Mucosa of descending colon (tissue), 3 donors: ENCODE results near the gene GPR39. TPM values are rescaled to one million over a fixed set of nuclear protein-coding genes. Genes with fewer than 3 reads are reported as not detected.

ENCODE experiments used
- ATAC-seq: fragments of 200-7000 bp; cut with Tn5 transposase; one replicate; pipeline ENCODE4 v1.9.1; 2020; ENCODE audit warnings: mild to moderate bottlenecking, moderate library complexity
- DNase-seq, 3 donors: peaks; one replicate each; pipeline ENCODE4 v3.0.0-alpha.2; 2020
- H3K36me3 ChIP-seq: fragments of 200-600 bp; one replicate; pipeline ENCODE4 v1.8.0; 2021; ENCODE audit warnings: low read depth, mild to moderate bottlenecking
- H3K4me1 ChIP-seq: fragments of 200-600 bp; one replicate; pipeline ENCODE4 v1.8.0; 2021; ENCODE audit warnings: low read depth, mild to moderate bottlenecking
- H3K4me3 ChIP-seq: fragments of 200-600 bp; one replicate; pipeline ENCODE4 v1.8.0; 2021; ENCODE audit warnings: mild to moderate bottlenecking
- H3K9me3 ChIP-seq: fragments of 200-600 bp; one replicate; pipeline ENCODE4 v1.8.0; 2021; ENCODE audit warnings: mild to moderate bottlenecking
- intact Hi-C, 2 donors: fragments of 100-400 bp; cut with DNase I in 1 of 2; cut with micrococcal nuclease in 1 of 2; formaldehyde crosslinking; loops; one replicate each; pipeline versions ENCODE4 v1.11.0 to v1.11.1; 2022; cut with DNase I, micrococcal nuclease
- total RNA-seq, 3 donors: library from RNA; stranded (reverse); fragmentation: NEBNext Ultra II Directional in 2 of 3; extraction: Animal tissue kit (Norgen Biotek cat#: 25700) in 2 of 3; gene quantifications; one replicate each; pipeline versions ENCODE4 v1.2.1 to v1.2.4, GENCODE V29; 2021 to 2023
- TF ChIP-seq, protein P1 (sequence below): fragments of 200-600 bp; IDR thresholded peaks from one replicate; pipeline ENCODE4 v1.8.0; 2022; ENCODE audit warnings: antibody characterized with exemption, mild to moderate bottlenecking
- donor health status: DM: no; HTN: no; CAD: no; lungs with moderate emphysema.
- donor health status: DM: no; HTN: no; CAD: no.
- donor health status: DM: no; HTN: yes; CAD: no.

The GPR39 gene
- total RNA-seq, 3 donors from 2014 or later: 11.6 to 33.7 (median 20.6) TPM

DNA sequence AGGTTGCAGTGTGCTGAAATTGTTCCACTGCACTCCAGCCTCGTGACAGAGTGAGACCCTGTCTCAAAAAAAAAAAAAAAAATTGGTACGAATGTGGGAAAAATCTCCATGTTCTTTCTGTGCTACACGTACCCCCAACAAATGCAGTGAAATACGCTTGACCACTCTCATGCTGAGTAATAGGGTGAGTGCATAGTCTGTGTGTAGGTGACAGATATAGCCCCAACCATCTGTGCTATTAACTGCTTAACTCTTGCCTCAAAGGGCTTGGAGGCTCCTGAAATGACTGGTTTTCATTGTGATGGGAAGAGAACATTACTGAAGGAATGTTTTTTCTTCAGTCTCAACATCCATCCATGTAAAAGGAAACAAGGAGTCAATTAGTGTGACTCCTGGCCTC is 237.7 kb downstream of the GPR39 start:
- TF ChIP-seq, protein P1, sequence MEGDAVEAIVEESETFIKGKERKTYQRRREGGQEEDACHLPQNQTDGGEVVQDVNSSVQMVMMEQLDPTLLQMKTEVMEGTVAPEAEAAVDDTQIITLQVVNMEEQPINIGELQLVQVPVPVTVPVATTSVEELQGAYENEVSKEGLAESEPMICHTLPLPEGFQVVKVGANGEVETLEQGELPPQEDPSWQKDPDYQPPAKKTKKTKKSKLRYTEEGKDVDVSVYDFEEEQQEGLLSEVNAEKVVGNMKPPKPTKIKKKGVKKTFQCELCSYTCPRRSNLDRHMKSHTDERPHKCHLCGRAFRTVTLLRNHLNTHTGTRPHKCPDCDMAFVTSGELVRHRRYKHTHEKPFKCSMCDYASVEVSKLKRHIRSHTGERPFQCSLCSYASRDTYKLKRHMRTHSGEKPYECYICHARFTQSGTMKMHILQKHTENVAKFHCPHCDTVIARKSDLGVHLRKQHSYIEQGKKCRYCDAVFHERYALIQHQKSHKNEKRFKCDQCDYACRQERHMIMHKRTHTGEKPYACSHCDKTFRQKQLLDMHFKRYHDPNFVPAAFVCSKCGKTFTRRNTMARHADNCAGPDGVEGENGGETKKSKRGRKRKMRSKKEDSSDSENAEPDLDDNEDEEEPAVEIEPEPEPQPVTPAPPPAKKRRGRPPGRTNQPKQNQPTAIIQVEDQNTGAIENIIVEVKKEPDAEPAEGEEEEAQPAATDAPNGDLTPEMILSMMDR: no peak
- ATAC-seq: no peak
- Histone ChIP-seq H3K4me1 (no peaks in the 10 kb centered on the region), H3K9me3 (no peaks in the 10 kb centered on the region), H3K4me3 (no peak overlapping the region), H3K36me3 (no peaks in the 10 kb centered on the region)
- DNase-seq: no peak
- intact Hi-C loops: no loop called here

DNA sequence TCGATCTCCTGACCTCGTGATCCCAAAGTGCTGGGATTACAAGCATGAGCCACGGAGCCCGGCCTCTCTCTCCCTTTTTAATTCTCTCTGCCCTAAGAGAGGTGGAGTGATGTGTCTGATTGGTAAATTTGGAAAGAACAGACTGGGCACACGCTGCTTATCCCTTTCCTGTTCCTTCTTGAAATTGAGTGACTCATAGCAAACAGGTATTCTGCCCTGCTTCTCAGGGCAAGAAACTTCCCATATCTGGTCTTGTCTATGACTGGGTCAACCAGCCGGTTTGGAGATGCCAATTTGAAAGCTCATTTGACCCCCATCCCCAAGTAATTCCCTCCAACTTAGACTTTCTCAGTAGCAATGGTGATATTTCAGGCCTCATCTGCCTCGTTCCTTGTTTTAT is 238.4 kb downstream of the GPR39 start:
- TF ChIP-seq, protein P1: no peak
- Histone ChIP-seq H3K9me3 (no peaks in the 10 kb centered on the region), H3K36me3 (no peaks in the 10 kb centered on the region), H3K4me1 (no peaks in the 10 kb centered on the region), H3K4me3 (no peak overlapping the region)
- DNase-seq (no peak), ATAC-seq (no peak)
- intact Hi-C loops: no loop called here

DNA sequence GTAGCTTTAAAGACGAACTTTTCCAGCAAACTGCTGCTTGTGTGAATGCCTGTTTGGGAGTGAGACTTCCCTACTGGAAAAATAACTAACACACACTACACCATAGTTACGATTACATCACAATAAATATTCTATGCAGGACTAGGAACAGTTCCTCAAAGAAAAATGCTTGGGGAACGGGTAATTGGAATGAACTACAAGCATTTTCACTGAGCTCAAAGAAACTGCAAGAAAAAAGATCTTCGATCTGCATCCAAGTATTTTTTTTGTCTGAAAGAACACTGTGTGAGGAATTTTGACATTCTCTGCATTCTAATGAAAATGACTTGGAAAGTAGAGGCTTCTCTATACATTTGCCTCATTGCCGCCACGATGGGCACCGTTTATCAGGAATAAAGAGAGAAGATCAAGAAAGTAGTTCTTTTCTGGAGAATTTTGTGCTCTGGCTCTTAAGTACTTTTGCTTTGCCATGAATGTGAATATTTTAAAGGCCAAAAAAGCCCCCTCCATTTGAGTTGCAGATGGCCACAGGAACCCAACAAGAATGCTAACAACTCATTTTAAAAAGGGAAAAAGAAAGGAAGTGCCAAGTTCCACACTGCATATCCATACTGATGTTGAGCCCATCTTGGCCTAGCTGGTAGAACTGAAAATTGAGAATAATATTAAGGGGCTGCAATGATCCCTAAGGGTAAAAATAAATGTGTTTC is 239.8 kb downstream of the GPR39 start:
- intact Hi-C loops: no loop called here
- Histone ChIP-seq H3K9me3 (no peaks in the 10 kb centered on the region), H3K4me1 (no peaks in the 10 kb centered on the region), H3K4me3 (no peak overlapping the region), H3K36me3 (no peaks in the 10 kb centered on the region)
- DNase-seq (no peak), ATAC-seq (no peak)
- TF ChIP-seq, protein P1: no peak

DNA sequence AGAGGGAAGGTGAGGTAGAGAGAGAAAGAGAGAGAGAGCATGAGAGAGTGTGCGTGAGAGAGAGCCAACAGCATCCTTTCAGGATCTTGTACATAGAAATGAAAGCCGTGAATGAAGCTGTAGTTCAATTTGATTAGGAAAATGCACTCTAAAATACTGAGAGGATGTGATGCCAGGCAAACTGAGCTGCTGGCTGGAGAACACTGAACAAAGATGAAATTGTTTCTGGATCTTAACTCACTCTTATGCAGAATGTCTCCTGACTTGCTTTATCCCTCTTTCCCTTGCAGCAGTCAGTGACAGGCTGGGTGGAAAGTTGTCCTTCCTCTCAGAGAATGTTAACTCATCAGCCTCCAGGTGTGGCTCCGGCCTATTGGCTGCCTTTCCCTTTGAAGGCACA is 242.7 kb downstream of the GPR39 start:
- TF ChIP-seq, protein P1: no peak
- no peak overlapping the region for H3K4me3 ChIP-seq
- intact Hi-C loops: no loop called here
- H3K4me1 ChIP-seq: no peaks in the 10 kb centered on the region
- DNase-seq: no peak
- no peaks in the 10 kb centered on the region for H3K9me3 ChIP-seq
- ATAC-seq: no peak
- no peaks in the 10 kb centered on the region for H3K36me3 ChIP-seq

DNA sequence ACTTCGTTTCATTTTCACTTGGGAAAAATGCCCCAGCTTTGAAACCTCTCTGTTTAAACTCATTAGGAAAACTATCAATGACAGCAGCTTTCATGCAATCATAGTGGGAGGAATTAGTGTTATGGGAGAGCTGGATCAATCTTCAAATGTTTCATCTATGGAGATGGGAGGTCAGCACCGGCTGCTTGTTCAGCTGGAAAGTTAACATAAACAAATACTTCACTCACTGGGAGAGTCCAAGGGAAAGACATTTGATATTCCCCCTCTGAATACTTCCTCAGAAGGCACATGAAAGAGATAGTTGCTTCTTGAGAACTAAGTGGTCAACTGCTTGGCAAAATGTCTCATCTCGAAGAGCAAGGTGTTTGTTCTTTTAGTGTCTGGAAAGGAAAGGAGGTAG is 246.1 kb downstream of the GPR39 start:
- intact Hi-C loops: no loop called here

More for the DNA sequence above, 246.1 kb downstream of the GPR39 start:
- ATAC-seq (no peak), DNase-seq (no peak)
- Histone ChIP-seq H3K4me3 (no peak overlapping the region), H3K9me3 (no peaks in the 10 kb centered on the region), H3K4me1 (no peaks in the 10 kb centered on the region), H3K36me3 (no peaks in the 10 kb centered on the region)
- TF ChIP-seq, protein P1: no peak
